ENCODE data around the gene OR6C65.

Gene OR6C65

GRCh38 chr12:55448825-55449224 is 48.5 kb downstream of the OR6C65 start:
- no peak for DNase-seq
